Body of pancreas (tissue), 4 donors: Measurements from ENCODE around the gene MED14.

ENCODE experiments used
- CTCF ChIP-seq, 7 experiments: fragments of 450-650 bp in 4 of 7; fragments of 200-600 bp in 3 of 7; sonication (generic) in 3 of 7; IDR thresholded peaks; one replicate each; pipeline ENCODE4 v1.5.1; 2016 to 2019; ENCODE audit warnings: antibody characterized with exemption in 7 of 7
- POLR2A ChIP-seq, 3 donors: fragments of 450-650 bp; IDR thresholded peaks; one replicate each; pipeline ENCODE4 v1.6.1; 2016; ENCODE audit warnings: antibody characterized with exemption in 3 of 3, mild to moderate bottlenecking in 2 of 3

DNA sequence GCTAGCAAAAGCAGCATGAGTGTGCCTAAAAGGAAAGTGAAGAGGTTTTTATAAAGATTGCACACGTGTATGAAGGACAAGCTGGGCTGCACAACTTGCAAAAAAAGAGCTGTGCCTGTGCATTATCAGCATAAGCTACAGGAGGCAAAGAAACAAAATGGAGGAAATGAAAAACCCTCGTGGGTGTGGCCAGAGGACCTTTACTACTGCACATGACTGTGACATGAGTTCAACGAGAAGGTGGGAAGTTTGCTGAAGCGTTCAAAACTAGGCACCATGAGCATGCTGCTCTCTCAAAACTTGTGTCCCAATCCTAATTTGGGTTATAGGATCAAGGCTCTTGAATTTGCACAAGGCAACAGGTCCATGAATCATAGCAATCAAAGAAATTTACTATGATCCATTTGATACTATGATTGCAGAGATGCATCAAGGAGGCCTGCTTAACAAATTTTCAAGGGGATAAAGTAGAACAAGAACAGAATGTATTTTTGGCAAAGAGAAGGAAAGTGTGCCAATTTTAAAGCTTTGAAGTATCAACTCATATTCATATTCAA lies 49.9 kb downstream of the MED14 start:
- no peak for TF ChIP-seq POLR2A (IDR thresholded peaks at IDR 0.05)
- TF ChIP-seq CTCF (IDR thresholded peaks at IDR 0.05), result no peak
